Omental fat pad (tissue), 4 donors: ENCODE results near the gene SOCS3. TPM values are rescaled to one million over a fixed set of nuclear protein-coding genes. Genes with fewer than 3 reads are reported as not detected.

ENCODE experiments used
- ATAC-seq: fragments of 150-250 bp; one replicate; pipeline ENCODE4 v1.9.1; 2016; ENCODE audit warnings: mild to moderate bottlenecking, moderate library complexity; ENCODE audit not compliant: low FRiP score
- DNase-seq: peaks from one replicate; pipeline ENCODE4 v3.0.0-alpha.2; 2019; ENCODE audit warnings: low spot score
- total RNA-seq, 4 donors: library from RNA; depleted of rRNA; stranded (reverse); fragments of >200 nt; gene quantifications; one replicate each; pipeline ENCODE4 v1.1.0, GENCODE V29; 2016
- TF ChIP-seq, protein P1 (sequence below), 3 donors: fragments of 450-650 bp; IDR thresholded peaks; one replicate each; pipeline ENCODE4 v1.5.1; 2016 to 2017; ENCODE audit warnings: antibody characterized with exemption in 3 of 3, mild to moderate bottlenecking in 3 of 3, moderate library complexity in 2 of 3

Gene SOCS3
- total RNA-seq, 4 donors from 2014 or later: 186 to 1,117 (median 634) TPM

DNA sequence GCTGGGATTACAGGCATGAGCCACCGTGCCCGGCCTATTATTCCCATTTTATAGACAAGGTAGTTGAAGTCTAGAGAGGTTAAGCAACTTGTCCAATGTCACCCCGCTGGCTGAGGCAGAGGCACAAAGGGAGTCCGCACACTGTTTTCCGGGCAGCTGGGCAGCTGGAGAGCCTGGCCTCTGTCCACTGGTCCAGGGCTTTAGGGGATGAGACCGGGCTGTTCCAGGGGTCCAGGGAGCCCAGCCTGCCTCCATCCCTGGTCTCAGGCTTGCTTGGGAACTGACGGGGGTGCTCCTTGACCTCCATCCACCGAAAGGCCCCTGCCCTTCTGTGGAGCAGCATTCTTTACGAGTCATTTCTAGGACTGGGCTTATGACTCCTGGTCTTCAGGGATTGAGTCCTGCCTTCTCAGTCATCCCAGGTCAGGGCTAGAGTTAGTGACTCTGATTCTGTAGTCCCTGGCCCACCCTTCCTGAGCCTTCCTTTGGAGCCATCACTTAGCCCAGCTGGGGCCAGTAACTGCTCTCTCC, 37.5 kb downstream of the SOCS3 start:
- no peak for DNase-seq
- TF ChIP-seq, protein P1, sequence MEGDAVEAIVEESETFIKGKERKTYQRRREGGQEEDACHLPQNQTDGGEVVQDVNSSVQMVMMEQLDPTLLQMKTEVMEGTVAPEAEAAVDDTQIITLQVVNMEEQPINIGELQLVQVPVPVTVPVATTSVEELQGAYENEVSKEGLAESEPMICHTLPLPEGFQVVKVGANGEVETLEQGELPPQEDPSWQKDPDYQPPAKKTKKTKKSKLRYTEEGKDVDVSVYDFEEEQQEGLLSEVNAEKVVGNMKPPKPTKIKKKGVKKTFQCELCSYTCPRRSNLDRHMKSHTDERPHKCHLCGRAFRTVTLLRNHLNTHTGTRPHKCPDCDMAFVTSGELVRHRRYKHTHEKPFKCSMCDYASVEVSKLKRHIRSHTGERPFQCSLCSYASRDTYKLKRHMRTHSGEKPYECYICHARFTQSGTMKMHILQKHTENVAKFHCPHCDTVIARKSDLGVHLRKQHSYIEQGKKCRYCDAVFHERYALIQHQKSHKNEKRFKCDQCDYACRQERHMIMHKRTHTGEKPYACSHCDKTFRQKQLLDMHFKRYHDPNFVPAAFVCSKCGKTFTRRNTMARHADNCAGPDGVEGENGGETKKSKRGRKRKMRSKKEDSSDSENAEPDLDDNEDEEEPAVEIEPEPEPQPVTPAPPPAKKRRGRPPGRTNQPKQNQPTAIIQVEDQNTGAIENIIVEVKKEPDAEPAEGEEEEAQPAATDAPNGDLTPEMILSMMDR (IDR thresholded peaks at IDR 0.05): no peak
- ATAC-seq: peak; percentile 64

- TF ChIP-seq, protein P1 (IDR thresholded peaks at IDR 0.05): no peak
- DNase-seq: no peak
Measured at GRCh38 chr17:78318843-78319242, 41.0 kb downstream of the SOCS3 start.

GRCh38 chr17:78318407-78318806, 41.5 kb downstream of the SOCS3 start:
- DNase-seq: no peak
- TF ChIP-seq, protein P1 (IDR thresholded peaks at IDR 0.05): no peak
- no peak for ATAC-seq

More at GRCh38 chr17:78318843-78319242, 41.0 kb downstream of the SOCS3 start:
- ATAC-seq: no peak

DNA sequence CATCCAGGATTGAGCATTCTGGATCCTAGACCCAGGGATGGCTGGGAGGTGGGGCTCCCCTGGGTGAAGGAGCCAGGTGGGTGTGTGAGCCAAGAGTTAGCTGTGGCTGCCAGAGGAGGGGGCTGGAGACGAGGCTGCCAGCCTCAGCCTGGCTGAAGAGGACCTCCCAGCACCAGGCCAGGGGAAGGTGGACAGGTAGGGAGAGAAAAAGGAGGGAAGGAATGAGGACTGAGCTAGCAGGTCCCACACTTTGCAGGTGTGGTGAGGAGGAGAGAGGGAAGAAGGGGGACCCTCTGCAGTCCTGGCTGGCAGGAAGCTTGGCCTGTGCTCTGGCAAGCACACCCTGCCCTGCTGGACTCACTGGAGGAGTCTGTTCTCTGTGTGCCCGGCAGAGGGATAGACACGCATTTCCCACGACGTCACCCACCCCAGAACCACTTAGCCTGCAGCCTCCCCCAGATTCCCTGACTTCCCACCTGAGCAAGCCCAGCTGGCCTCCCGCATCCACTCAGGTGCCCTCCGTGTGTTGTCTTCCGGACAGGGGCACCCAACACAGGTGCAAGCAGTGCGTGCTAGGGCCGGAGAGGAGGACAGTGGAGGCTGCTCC, 42.0 kb downstream of the SOCS3 start:
- TF ChIP-seq, protein P1 (IDR thresholded peaks at IDR 0.05): no peak
- ATAC-seq: no peak
- no peak for DNase-seq

GRCh38 chr17:78316867-78317789, 42.7 kb downstream of the SOCS3 start:
- TF ChIP-seq, protein P1 (IDR thresholded peaks at IDR 0.05): no peak
- DNase-seq: no peak
- ATAC-seq: no peak

DNA sequence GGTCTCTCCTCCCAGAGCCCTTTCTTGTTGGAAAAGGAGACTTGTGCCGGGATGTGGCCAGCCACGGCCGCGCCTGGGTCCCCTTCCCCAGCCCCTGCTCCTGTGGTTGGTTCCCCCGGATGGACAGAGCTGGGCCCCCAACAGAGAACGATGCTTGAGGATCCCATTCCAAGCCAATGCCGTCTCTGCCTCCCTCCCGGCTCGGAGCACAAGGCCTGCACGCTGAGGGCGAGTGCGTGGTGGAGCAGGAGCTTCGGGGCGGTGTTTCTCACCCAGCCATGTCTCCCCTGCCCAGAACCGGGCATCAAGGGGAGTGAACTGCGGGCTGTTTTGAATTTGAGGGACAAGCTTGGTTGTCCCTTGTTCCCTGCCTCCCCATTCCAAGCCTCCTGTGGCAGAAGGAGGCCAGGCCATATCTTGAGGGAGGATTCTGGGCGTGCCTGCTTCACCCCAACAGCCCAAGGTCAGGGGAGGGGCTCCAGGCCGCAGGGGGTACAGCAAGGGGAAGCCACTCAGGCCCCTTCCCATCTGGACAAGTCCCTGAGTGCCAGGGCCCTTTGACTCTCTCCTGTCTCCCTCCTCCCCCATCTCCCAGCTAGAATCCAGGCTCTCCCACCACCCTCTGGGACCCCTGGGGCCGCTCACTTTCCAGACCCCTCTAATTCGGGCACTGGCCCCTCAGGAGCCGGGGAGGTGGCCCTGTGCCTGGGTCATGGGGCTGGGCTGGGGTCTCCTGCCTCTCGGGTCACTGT, 43.6 kb downstream of the SOCS3 start:
- no peak for ATAC-seq
- DNase-seq: no peak
- TF ChIP-seq, protein P1 (IDR thresholded peaks at IDR 0.05): no peak
